ENCODE data around the gene STK25.

The STK25 gene

GRCh38 chr2:241496003-241496707 is 12.2 kb downstream of the STK25 start:
- in situ Hi-C loops (cut with MboI; ENCODE audit: low sequenced_read_pairs): no loop called here

GRCh38 chr2:241495172-241496002 is 13.0 kb downstream of the STK25 start:
- in situ Hi-C loops (cut with MboI; ENCODE audit: low sequenced_read_pairs): no loop called here

GRCh38 chr2:241494311-241494908 is 14.0 kb downstream of the STK25 start:
- in situ Hi-C loops (cut with MboI; ENCODE audit: low sequenced_read_pairs): no loop called here

GRCh38 chr2:241493092-241493491 is 15.3 kb downstream of the STK25 start:
- in situ Hi-C loops (cut with MboI; ENCODE audit: low sequenced_read_pairs): no loop called here

GRCh38 chr2:241492174-241492565 is 16.2 kb downstream of the STK25 start:
- in situ Hi-C loops (cut with MboI; ENCODE audit: low sequenced_read_pairs): no loop called here

GRCh38 chr2:241491549-241492173 is 16.7 kb downstream of the STK25 start:
- in situ Hi-C loops (cut with MboI; ENCODE audit: low sequenced_read_pairs): no loop called here

GRCh38 chr2:241490825-241491506 is 17.4 kb downstream of the STK25 start:
- in situ Hi-C loops (cut with MboI; ENCODE audit: low sequenced_read_pairs): no loop called here

- in situ Hi-C loops (cut with MboI; ENCODE audit: low sequenced_read_pairs): no loop called here
Measured at GRCh38 chr2:241489733-241490680, 18.4 kb downstream of the STK25 start.

- in situ Hi-C loops (cut with MboI; ENCODE audit: low sequenced_read_pairs): no loop called here
Measured at GRCh38 chr2:241489088-241489487, 19.3 kb downstream of the STK25 start.

GRCh38 chr2:241485172-241485911 is 23.0 kb downstream of the STK25 start:
- in situ Hi-C loops (cut with MboI; ENCODE audit: low sequenced_read_pairs): no loop called here

GRCh38 chr2:241483305-241483704 is 25.1 kb downstream of the STK25 start:
- in situ Hi-C loops (cut with MboI; ENCODE audit: low sequenced_read_pairs): no loop called here

- in situ Hi-C loops (cut with MboI; ENCODE audit: low sequenced_read_pairs): no loop called here
Measured at GRCh38 chr2:241482126-241482955, 26.0 kb downstream of the STK25 start.

- in situ Hi-C loops (cut with MboI; ENCODE audit: low sequenced_read_pairs): no loop called here
Measured at GRCh38 chr2:241481687-241482086, 26.7 kb downstream of the STK25 start.

GRCh38 chr2:241479026-241479898 is 29.1 kb downstream of the STK25 start:
- in situ Hi-C loops (cut with MboI; ENCODE audit: low sequenced_read_pairs): no loop called here

- in situ Hi-C loops (cut with MboI; ENCODE audit: low sequenced_read_pairs): no loop called here
Measured at GRCh38 chr2:241478166-241478565, 30.2 kb downstream of the STK25 start.

- in situ Hi-C loops (cut with MboI; ENCODE audit: low sequenced_read_pairs): no loop called here
Measured at GRCh38 chr2:241475267-241475666, 33.1 kb downstream of the STK25 start.

GRCh38 chr2:241473399-241473798 is 35.0 kb downstream of the STK25 start:
- in situ Hi-C loops (cut with MboI; ENCODE audit: low sequenced_read_pairs): no loop called here
